EL (cell line): Measurements from ENCODE around the gene CCDC9B.

Experiments
- DNase-seq: peaks from one replicate; pipeline ENCODE4 v3.0.0-alpha.2; 2016

CCDC9B gene

GRCh38 chr15:40340740-40341400 is at the start of gene CCDC9B:
CCDC9B (minus strand) TSS chr15:40340939; CDS start chr15:40340819, 120 bp downstream.
- DNase-seq, result peak; percentile 89

- DNase-seq, result no peak
These were observed 49.3 kb upstream of the CCDC9B start for GRCh38 chr15:40389824-40390595.

GRCh38 chr15:40388941-40389823 is 48.4 kb upstream of the CCDC9B start:
- no peak for DNase-seq

GRCh38 chr15:40386480-40386879 is 45.7 kb upstream of the CCDC9B start:
- DNase-seq, result no peak

GRCh38 chr15:40382580-40383456 is 42.1 kb upstream of the CCDC9B start, which contains the start of gene KNSTRN:
KNSTRN (plus strand) TSS chr15:40382721; CDS start chr15:40382836, 115 bp downstream.
- peak; percentile 93 for DNase-seq

GRCh38 chr15:40381818-40382529 is 41.2 kb upstream of the CCDC9B start:
- no peak for DNase-seq

GRCh38 chr15:40380636-40381035 is 39.9 kb upstream of the CCDC9B start:
- DNase-seq, result no peak

- peak; percentile 95 for DNase-seq
These were observed 39.1 kb upstream of the CCDC9B start for GRCh38 chr15:40379853-40380252.

- DNase-seq, result no peak
These were observed 38.6 kb upstream of the CCDC9B start for GRCh38 chr15:40379374-40379773.

- DNase-seq, result no peak
These were observed 36.9 kb upstream of the CCDC9B start for GRCh38 chr15:40377606-40378005.

- DNase-seq, result peak; percentile 22
These were observed 32.2 kb upstream of the CCDC9B start for GRCh38 chr15:40372981-40373380.

GRCh38 chr15:40369971-40370370 is 29.2 kb upstream of the CCDC9B start:
- DNase-seq, result no peak

GRCh38 chr15:40369474-40369869 is 28.7 kb upstream of the CCDC9B start:
- DNase-seq, result no peak

GRCh38 chr15:40368719-40369473 is 28.2 kb upstream of the CCDC9B start:
- DNase-seq, result no peak

- peak; percentile 92 for DNase-seq
These were observed 27.2 kb upstream of the CCDC9B start for GRCh38 chr15:40367686-40368611.

- DNase-seq, result no peak
These were observed 26.6 kb upstream of the CCDC9B start for GRCh38 chr15:40367371-40367685.

- DNase-seq, result no peak
These were observed 26.0 kb upstream of the CCDC9B start for GRCh38 chr15:40366457-40367370.

GRCh38 chr15:40365624-40366456 is 25.1 kb upstream of the CCDC9B start:
- DNase-seq, result no peak
